Activated CD8-positive, alpha-beta memory T cell treated with anti-CD3 and anti-CD28 coated beads, Interleukin-2, amount 50 U/mL, for 24 hours (primary cell): ENCODE data around the gene OR56A1.

Experiments
- DNase-seq: peaks from one replicate; pipeline ENCODE4 v3.0.0-alpha.2; 2020; ENCODE audit errors: extremely low read depth

The OR56A1 gene

GRCh38 chr11:5989203-5989602 lies 41.4 kb downstream of the OR56A1 start:
- no peak for DNase-seq

- no peak for DNase-seq
Measured at GRCh38 chr11:5986885-5987284, 43.7 kb downstream of the OR56A1 start, which contains the start of gene OR52L1. Gene OR52L1, minus strand, starts transcription at chr11:5986985. Its CDS starts 55 bp downstream, at chr11:5986930.

DNA sequence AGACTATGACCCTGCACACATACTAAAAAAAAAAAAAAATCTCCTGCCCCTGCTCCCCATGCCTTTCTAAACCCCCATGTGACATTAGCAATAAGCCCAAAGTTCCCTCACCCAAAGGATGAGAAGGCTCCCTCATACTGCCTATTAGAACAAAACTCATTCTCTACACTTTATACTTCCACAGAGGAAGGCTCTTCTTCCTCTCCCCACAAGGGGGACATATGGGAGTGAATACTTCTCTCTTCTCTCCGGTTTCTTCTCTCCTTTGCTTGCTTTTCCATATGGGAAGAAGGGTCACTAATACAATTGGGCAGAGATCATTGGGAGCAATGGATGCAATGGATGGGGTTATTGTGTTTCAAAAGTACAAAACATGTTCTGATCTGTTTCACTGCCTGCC lies 47.1 kb downstream of the OR56A1 start:
- no peak for DNase-seq

- DNase-seq, result no peak
Measured at GRCh38 chr11:5973530-5973929, 57.0 kb downstream of the OR56A1 start.
